ENCODE results near the gene FH.

Gene FH

GRCh38 chr1:241473026-241473425 lies 46.5 kb downstream of the FH start:
- H3K4me2 ChIP-seq (ENCODE audit: low read depth, low read length, poor library complexity, severe bottlenecking), result no peak overlapping the region
- no peaks in the 10 kb centered on the region for H3K36me3 ChIP-seq (ENCODE audit: insufficient read depth, low read length)
- no peak overlapping the region for H2AFZ ChIP-seq (ENCODE audit: low read length)
- no peaks in the 10 kb centered on the region for H4K20me1 ChIP-seq (ENCODE audit: insufficient read depth, low read length, poor library complexity, severe bottlenecking)
- TF ChIP-seq, protein P1, sequence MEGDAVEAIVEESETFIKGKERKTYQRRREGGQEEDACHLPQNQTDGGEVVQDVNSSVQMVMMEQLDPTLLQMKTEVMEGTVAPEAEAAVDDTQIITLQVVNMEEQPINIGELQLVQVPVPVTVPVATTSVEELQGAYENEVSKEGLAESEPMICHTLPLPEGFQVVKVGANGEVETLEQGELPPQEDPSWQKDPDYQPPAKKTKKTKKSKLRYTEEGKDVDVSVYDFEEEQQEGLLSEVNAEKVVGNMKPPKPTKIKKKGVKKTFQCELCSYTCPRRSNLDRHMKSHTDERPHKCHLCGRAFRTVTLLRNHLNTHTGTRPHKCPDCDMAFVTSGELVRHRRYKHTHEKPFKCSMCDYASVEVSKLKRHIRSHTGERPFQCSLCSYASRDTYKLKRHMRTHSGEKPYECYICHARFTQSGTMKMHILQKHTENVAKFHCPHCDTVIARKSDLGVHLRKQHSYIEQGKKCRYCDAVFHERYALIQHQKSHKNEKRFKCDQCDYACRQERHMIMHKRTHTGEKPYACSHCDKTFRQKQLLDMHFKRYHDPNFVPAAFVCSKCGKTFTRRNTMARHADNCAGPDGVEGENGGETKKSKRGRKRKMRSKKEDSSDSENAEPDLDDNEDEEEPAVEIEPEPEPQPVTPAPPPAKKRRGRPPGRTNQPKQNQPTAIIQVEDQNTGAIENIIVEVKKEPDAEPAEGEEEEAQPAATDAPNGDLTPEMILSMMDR (conservative IDR thresholded peaks at IDR 0.05; ENCODE audit: low read length), result no peak
- no peak for TF ChIP-seq EZH2phosphoT487 (IDR thresholded peaks at IDR 0.05; ENCODE audit: borderline replicate concordance)
- H3K9ac ChIP-seq (ENCODE audit: low read depth, low read length, poor library complexity, severe bottlenecking), result no peak overlapping the region
- no peak overlapping the region for H3K4me3 ChIP-seq (ENCODE audit: low read length, poor library complexity, severe bottlenecking)
- no peaks in the 10 kb centered on the region for H3K9me2 ChIP-seq (replicated peaks; ENCODE audit: low read depth, low read length)
- H3K79me2 ChIP-seq (ENCODE audit: insufficient read depth, low read length), result no peaks in the 10 kb centered on the region
- H3K4me1 ChIP-seq (ENCODE audit: insufficient read depth, low read length, poor library complexity, severe bottlenecking), result no peaks in the 10 kb centered on the region
- H3F3A ChIP-seq (ENCODE audit: low read depth), result no peaks in the 10 kb centered on the region
- 0 out of 2 replicates have a peak, but pooled peaks cover 3% of the 10 kb centered on the region for H3K9me3 ChIP-seq (ENCODE audit: insufficient read depth, low read depth, low read length)
- H3K27me3 ChIP-seq (ENCODE audit: insufficient read depth, low read length, poor library complexity, severe bottlenecking), result no peaks in the 10 kb centered on the region

- no peaks in the 10 kb centered on the region for H3K9me2 ChIP-seq (replicated peaks; ENCODE audit: low read depth, low read length)
- H4K20me1 ChIP-seq (ENCODE audit: insufficient read depth, low read length, poor library complexity, severe bottlenecking), result no peaks in the 10 kb centered on the region
- H3K27me3 ChIP-seq (ENCODE audit: insufficient read depth, low read length, poor library complexity, severe bottlenecking), result no peaks in the 10 kb centered on the region
- H3K79me2 ChIP-seq (ENCODE audit: insufficient read depth, low read length), result no peaks in the 10 kb centered on the region
- H3K4me3 ChIP-seq (ENCODE audit: low read length, poor library complexity, severe bottlenecking), result no peak overlapping the region
- no peaks in the 10 kb centered on the region for H3K36me3 ChIP-seq (ENCODE audit: insufficient read depth, low read length)
- no peaks in the 10 kb centered on the region for H3K4me1 ChIP-seq (ENCODE audit: insufficient read depth, low read length, poor library complexity, severe bottlenecking)
- TF ChIP-seq, protein P1 (conservative IDR thresholded peaks at IDR 0.05; ENCODE audit: low read length), result no peak
- no peak for TF ChIP-seq EZH2phosphoT487 (IDR thresholded peaks at IDR 0.05; ENCODE audit: borderline replicate concordance)
- no peaks in the 10 kb centered on the region for H3F3A ChIP-seq (ENCODE audit: low read depth)
- no peak overlapping the region for H3K9ac ChIP-seq (ENCODE audit: low read depth, low read length, poor library complexity, severe bottlenecking)
- H3K4me2 ChIP-seq (ENCODE audit: low read depth, low read length, poor library complexity, severe bottlenecking), result no peak overlapping the region
- H2AFZ ChIP-seq (ENCODE audit: low read length), result no peak overlapping the region
- H3K9me3 ChIP-seq (ENCODE audit: insufficient read depth, low read depth, low read length), result no peaks in the 10 kb centered on the region
Measured at GRCh38 chr1:241470908-241471590, 48.5 kb downstream of the FH start.

- TF ChIP-seq, protein P1 (conservative IDR thresholded peaks at IDR 0.05; ENCODE audit: low read length), result no peak
- TF ChIP-seq EZH2phosphoT487 (IDR thresholded peaks at IDR 0.05; ENCODE audit: borderline replicate concordance), result no peak
- Histone ChIP-seq H3K4me2 (ENCODE audit: low read depth, low read length, poor library complexity, severe bottlenecking) (no peak overlapping the region), H3K27me3 (ENCODE audit: insufficient read depth, low read length, poor library complexity, severe bottlenecking) (no peaks in the 10 kb centered on the region)
Measured at GRCh38 chr1:241470361-241470760, 49.2 kb downstream of the FH start.

More at GRCh38 chr1:241470361-241470760, 49.2 kb downstream of the FH start:
- no peak overlapping the region for H2AFZ ChIP-seq (ENCODE audit: low read length)
- no peaks in the 10 kb centered on the region for H3K9me2 ChIP-seq (replicated peaks; ENCODE audit: low read depth, low read length)
- no peaks in the 10 kb centered on the region for H4K20me1 ChIP-seq (ENCODE audit: insufficient read depth, low read length, poor library complexity, severe bottlenecking)
- no peaks in the 10 kb centered on the region for H3K36me3 ChIP-seq (ENCODE audit: insufficient read depth, low read length)
- no peaks in the 10 kb centered on the region for H3K4me1 ChIP-seq (ENCODE audit: insufficient read depth, low read length, poor library complexity, severe bottlenecking)
- H3K79me2 ChIP-seq (ENCODE audit: insufficient read depth, low read length), result no peaks in the 10 kb centered on the region
- H3K9ac ChIP-seq (ENCODE audit: low read depth, low read length, poor library complexity, severe bottlenecking), result no peak overlapping the region
- no peak overlapping the region for H3K4me3 ChIP-seq (ENCODE audit: low read length, poor library complexity, severe bottlenecking)
- no peaks in the 10 kb centered on the region for H3K9me3 ChIP-seq (ENCODE audit: insufficient read depth, low read depth, low read length)
- H3F3A ChIP-seq (ENCODE audit: low read depth), result no peaks in the 10 kb centered on the region
